ENCODE results near the gene ESR2. TPM values are rescaled to one million over a fixed set of nuclear protein-coding genes. Genes with fewer than 3 reads are reported as not detected.

Gene ESR2
- total RNA-seq, 1 donor from 2014 or later = 0.16 TPM

DNA sequence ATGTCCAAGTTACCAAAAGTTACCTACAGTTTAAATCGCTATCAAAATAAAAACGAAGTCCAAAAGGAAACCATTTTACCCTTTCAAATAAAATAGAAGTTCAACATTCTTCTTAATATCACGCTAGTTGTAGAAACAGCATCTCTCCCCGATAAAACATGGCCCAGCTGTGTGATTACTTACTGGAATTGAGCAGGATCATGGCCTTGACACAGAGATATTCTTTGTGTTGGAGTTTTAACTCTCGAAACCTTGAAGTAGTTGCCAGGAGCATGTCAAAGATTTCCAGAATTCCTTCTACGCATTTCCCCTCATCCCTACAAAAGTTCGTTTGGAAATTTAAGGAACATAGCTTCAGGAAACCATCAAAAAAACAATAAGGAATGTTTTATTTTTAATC is 44.8 kb downstream of the ESR2 start:
- Mint-ChIP-seq H3K4me3 (ENCODE audit: unreplicated experiment) (no peak overlapping the region), H3K36me3 (ENCODE audit: unreplicated experiment) (no peaks in the 10 kb centered on the region), H3K4me1 (ENCODE audit: unreplicated experiment) (no peaks in the 10 kb centered on the region), H3K27ac (ENCODE audit: unreplicated experiment) (no peak overlapping the region), H3K9me3 (ENCODE audit: unreplicated experiment) (no peaks in the 10 kb centered on the region), H3K27me3 (ENCODE audit: unreplicated experiment) (peaks cover 22% of the 10 kb centered on the region)
- TF ChIP-seq, protein P1, sequence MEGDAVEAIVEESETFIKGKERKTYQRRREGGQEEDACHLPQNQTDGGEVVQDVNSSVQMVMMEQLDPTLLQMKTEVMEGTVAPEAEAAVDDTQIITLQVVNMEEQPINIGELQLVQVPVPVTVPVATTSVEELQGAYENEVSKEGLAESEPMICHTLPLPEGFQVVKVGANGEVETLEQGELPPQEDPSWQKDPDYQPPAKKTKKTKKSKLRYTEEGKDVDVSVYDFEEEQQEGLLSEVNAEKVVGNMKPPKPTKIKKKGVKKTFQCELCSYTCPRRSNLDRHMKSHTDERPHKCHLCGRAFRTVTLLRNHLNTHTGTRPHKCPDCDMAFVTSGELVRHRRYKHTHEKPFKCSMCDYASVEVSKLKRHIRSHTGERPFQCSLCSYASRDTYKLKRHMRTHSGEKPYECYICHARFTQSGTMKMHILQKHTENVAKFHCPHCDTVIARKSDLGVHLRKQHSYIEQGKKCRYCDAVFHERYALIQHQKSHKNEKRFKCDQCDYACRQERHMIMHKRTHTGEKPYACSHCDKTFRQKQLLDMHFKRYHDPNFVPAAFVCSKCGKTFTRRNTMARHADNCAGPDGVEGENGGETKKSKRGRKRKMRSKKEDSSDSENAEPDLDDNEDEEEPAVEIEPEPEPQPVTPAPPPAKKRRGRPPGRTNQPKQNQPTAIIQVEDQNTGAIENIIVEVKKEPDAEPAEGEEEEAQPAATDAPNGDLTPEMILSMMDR (IDR thresholded peaks at IDR 0.05) = no peak
- DNase-seq (ENCODE audit: extremely low spot score, unreplicated experiment) = no peak

DNA sequence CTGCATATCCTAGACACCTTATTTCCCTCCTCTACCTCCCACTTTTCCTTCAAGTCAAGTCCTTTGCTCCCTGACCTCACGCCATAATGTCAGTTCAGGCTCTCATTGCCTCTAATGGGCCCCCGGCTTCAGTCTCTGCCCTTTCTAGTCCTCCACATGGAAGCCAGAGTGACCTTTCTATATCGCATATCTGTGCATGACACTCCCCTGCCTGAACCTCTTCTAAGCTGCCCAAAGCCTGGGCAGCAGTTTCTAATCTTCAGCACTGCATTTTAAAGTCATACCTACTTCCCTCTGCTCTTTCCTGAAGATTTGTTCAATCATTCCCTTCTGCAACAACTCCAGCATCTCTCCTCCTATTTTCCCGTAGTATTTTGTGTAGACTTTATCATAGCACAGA is 45.5 kb downstream of the ESR2 start:
- Mint-ChIP-seq H3K27me3 (ENCODE audit: unreplicated experiment) (peaks cover 22% of the 10 kb centered on the region), H3K36me3 (ENCODE audit: unreplicated experiment) (no peaks in the 10 kb centered on the region), H3K9me3 (ENCODE audit: unreplicated experiment) (no peaks in the 10 kb centered on the region), H3K27ac (ENCODE audit: unreplicated experiment) (no peak overlapping the region), H3K4me1 (ENCODE audit: unreplicated experiment) (no peaks in the 10 kb centered on the region), H3K4me3 (ENCODE audit: unreplicated experiment) (no peak overlapping the region)
- DNase-seq (ENCODE audit: extremely low spot score, unreplicated experiment) = no peak
- TF ChIP-seq, protein P1 (IDR thresholded peaks at IDR 0.05) = no peak

DNA sequence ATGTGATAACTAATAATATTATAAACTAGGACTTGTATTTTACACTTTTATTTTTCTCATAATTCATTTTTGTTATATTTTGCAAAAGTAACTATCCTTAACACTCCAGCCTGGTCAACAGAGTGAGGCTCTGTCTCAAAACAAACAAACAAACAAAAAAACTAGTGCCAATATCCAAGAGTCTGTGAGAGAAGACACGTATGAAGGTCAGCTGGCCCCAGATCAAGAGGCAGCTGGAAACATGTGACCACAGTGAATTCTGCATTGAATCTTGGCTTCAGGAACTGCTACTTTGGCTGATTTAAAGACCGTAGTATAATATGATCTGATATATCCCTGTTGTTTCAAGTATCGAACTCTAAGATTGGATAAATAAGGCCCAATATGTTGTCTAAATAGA is 47.0 kb downstream of the ESR2 start:
- no peaks in the 10 kb centered on the region for H3K4me1 Mint-ChIP-seq (ENCODE audit: unreplicated experiment)
- H3K27me3 Mint-ChIP-seq (ENCODE audit: unreplicated experiment) = peaks cover 28% of the 10 kb centered on the region
- no peak for DNase-seq (ENCODE audit: extremely low spot score, unreplicated experiment)
- H3K27ac Mint-ChIP-seq (ENCODE audit: unreplicated experiment) = no peak overlapping the region
- no peaks in the 10 kb centered on the region for H3K9me3 Mint-ChIP-seq (ENCODE audit: unreplicated experiment)
- H3K36me3 Mint-ChIP-seq (ENCODE audit: unreplicated experiment) = no peaks in the 10 kb centered on the region
- TF ChIP-seq, protein P1 (IDR thresholded peaks at IDR 0.05) = no peak
- H3K4me3 Mint-ChIP-seq (ENCODE audit: unreplicated experiment) = no peak overlapping the region

DNA sequence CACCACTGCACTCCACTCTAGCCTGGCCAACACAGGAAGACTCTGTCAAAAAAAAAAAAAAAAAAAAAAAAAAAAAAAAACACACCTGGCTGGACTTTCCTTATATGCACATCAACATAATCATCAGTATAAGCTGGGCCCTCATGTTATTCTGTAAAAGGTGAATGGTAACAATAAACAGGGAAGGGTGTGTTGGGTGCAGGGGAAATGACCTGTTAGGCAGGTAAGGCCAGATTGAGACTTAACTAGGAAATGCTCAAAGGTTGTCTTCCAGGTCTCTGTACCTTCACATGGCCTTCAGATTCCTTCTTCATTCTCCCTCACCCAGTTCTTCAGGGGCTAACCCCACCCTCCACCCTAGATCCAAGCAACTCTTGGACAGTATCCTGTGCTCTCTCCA is 47.5 kb downstream of the ESR2 start:
- TF ChIP-seq, protein P1 (IDR thresholded peaks at IDR 0.05) = no peak
- Mint-ChIP-seq H3K4me3 (ENCODE audit: unreplicated experiment) (no peak overlapping the region), H3K9me3 (ENCODE audit: unreplicated experiment) (no peaks in the 10 kb centered on the region), H3K27me3 (ENCODE audit: unreplicated experiment) (peaks cover 32% of the 10 kb centered on the region), H3K27ac (ENCODE audit: unreplicated experiment) (no peak overlapping the region), H3K36me3 (ENCODE audit: unreplicated experiment) (no peaks in the 10 kb centered on the region), H3K4me1 (ENCODE audit: unreplicated experiment) (no peaks in the 10 kb centered on the region)
- DNase-seq (ENCODE audit: extremely low spot score, unreplicated experiment) = no peak

DNA sequence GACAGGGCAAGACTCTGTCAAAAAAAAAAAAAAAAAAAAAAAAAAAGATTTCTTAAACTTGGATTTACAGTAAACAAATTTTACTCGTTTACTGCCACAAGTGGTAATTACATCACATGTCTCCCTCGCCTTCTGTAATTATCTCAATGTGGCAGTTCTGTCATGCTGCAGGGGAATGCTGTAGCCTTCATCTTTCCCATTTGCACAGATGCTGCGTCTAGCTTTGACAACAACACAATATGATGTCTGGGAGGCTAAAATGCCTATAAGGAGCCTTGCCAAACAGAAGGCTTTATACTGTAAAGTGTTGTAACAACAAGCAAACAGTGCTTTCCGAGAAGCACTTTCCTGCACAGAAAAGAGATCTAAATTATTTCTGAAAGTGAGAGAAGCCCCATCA is 48.7 kb downstream of the ESR2 start:
- no peaks in the 10 kb centered on the region for H3K36me3 Mint-ChIP-seq (ENCODE audit: unreplicated experiment)
- H3K27ac Mint-ChIP-seq (ENCODE audit: unreplicated experiment) = no peak overlapping the region
- H3K27me3 Mint-ChIP-seq (ENCODE audit: unreplicated experiment) = peaks cover 36% of the 10 kb centered on the region
- no peak for DNase-seq (ENCODE audit: extremely low spot score, unreplicated experiment)
- no peak overlapping the region for H3K4me3 Mint-ChIP-seq (ENCODE audit: unreplicated experiment)
- TF ChIP-seq, protein P1 (IDR thresholded peaks at IDR 0.05) = no peak
- no peaks in the 10 kb centered on the region for H3K9me3 Mint-ChIP-seq (ENCODE audit: unreplicated experiment)
- no peaks in the 10 kb centered on the region for H3K4me1 Mint-ChIP-seq (ENCODE audit: unreplicated experiment)
